Measurements from ENCODE around the gene GALE.
"Not testable (repeated sequence)": the region's sequence is repeated elsewhere in the genome, so short reads cannot be mapped to it uniquely, and the experiment has no call there.

GALE gene

DNA sequence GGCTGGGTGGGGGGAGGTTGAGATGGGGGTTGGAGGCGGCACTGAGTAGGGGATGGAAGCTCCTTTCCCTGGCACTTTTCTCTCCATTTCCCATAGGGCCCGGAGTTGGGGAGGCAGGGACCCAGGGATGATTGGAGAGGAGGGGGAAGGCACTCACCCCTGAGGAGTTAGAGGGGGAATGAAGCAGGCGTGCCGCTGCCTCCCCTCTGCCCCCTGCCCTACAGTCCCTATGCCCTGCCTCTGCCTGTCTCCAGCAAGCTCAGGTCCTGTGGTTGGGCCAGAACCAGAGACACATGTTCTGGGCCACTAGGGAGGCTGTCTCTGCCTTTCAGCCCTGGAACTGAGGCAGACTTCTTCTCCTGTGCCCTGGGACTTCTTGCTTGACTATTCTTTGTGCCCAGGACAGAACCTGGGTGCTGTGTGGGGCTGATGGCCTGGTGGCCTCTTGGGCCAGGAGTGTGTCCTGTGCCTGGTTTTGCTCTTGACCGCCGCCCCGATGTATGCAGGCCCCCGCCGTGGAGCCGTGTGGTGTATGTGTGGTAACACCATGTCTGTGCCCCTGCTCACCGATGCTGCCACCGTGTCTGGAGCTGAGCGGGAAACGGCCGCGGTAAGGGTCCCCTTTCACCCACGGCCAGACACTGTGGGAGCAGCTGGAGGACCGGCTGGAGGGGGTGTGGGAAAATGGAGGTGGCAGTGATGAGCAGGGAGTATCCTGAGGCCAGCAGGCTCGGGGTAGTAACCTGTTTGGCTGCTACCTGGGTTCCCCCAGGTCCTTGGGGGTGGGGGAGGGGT, 8.2 kb downstream of the GALE start:
- no peak for DNase-seq (ENCODE audit: low spot score)

DNA sequence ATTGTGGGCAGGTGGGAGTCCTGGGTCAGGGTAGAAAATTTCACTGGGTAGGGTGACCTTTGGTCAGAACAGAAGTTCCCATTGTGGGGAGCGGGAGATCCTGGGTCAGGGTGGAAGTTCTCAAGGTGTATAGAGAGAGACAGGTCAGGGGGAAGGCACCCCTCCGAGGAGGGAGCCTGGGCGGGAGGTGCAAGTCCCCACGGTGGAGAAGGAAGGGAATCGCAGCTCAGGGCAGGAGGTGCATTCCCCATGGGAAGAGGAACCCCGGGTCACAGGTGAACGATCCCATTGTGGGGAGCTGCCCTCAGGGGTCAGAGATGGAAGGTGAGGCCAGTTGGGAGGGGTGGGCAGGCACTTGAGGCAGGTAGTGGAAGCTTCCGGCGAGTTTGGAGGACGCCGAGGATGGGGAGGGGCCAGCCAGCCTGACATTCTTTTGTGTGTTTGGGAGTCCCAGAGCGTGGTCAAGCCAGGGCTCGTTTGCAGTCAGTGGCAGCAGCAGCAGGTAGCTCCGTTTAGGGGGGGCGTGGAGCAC, 9.0 kb downstream of the GALE start:
- DNase-seq (ENCODE audit: low spot score), result no peak

DNA sequence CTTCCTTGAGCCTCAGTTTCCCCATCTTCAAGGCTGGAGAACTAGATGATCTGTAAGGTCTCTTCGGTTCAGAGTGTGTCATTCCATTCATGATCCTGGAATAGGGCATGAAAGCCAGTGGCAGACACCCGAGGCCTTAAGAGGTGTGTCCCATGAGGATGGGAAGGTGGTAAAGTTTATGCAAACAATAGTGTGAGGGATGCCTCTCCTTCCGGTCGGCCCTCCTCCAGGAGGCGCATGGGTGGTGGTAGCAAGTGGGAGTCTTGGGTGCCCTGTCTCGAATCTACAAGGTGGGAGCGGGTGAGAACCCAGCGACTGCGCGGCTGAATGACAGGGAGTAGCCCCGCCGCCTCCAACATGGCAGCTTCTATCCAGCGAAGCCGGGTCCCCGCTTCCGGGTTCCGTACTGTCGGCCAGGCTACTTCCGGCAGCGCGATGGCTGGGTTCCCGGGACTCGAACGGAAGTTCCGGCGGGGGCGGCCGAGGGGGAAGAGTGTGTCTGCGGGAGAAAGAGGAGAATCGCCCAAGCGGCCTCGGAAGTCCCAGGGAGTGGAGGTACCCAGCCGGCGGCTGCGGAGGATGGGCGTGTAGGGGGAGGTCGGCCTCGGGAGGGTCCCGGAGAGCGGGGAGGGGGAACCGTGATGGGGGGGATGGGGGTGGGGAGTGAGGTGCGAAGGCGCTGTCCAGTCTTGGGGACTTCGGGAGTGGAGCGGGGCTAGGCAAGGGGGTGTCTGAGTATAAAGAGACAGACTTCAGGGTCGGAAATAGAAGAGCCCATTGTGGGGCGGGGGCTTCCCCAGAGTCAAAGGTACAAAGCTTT, 9.6 kb downstream of the GALE start, which contains the start of gene LYPLA2:
Gene LYPLA2 (plus strand): TSS at position 450 of the 820 bp plus-strand sequence. CDS start 1,538 bp downstream, outside the sequence.
- peak; percentile 92 for DNase-seq (ENCODE audit: low spot score)

DNA sequence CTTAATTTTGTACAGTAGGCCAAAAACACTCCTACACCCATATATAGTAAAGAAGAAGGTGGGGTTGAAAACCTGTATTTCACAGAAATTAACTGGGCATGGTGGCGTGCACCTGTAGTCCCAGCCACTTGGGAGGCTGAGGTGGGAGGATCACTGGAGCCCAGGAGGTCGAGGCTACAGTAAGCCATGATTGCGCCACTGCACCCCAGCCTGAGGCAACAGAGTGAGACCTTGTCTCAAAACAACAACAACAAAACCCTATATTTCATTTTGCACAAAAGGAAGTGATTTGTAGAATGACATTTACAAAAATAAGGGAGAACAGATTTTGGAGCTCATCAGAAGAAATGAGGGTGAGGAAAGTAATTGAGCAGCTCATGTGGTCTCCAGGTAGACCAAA, 11.9 kb downstream of the GALE start:
- DNase-seq (ENCODE audit: low spot score), result no peak

DNA sequence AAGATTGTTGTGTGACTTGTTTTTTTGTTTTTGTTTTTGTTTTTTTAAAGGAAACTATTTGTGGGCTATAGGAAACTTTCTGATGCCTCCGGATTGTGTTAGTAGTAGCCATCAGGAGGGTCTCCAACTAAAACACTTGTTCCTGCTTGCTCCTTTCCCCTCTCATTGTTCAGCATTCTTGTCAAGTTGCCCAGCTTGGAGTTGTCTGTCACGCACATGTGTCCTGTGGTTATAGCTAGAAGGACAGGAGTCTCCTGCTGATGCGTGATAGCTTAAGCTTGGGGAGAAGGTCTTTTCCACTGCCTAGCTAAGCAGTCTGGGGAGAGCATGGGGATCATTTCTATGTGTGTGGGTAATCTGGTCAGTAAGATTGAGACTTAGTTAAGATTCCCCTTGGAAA, 12.9 kb downstream of the GALE start:
- DNase-seq (ENCODE audit: low spot score), result no peak

DNA sequence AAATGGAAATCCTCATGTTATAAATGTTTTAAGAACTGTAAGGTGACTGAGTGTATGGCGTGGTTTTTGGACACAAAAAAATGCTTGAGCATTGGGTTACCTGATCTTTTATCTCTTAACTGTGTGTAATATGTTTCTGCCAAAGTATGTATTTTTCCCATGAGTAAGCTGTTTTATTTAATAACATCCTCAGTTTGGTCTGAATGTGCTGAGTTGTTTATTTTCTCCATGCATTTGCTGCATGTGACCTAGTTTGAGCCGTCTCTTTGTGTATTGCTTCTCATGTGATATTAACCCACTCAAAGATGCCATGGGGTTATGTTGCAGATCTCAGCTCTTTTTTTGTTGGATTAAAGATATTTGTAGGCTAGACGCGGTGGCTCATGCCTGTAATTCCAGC, 15.7 kb downstream of the GALE start:
- no peak for DNase-seq (ENCODE audit: low spot score)

DNA sequence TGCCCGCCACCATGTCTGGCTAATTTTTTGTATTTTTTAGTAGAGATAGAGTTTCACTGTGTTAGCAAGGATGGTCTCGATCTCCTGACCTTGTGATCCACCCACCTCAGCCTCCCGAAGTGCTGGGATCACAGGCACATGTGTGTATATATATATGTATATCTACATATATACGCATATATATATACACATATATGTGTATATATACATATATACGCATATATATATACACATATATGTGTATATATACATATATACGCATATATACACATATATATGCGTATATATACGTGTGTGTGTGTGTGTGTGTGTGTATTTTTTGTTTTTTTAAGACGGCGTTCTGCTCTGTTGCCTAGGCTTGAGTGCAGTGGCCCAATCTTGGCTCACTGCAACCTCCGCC, 17.4 kb downstream of the GALE start:
- not testable (repeated sequence) for DNase-seq (ENCODE audit: low spot score)

DNA sequence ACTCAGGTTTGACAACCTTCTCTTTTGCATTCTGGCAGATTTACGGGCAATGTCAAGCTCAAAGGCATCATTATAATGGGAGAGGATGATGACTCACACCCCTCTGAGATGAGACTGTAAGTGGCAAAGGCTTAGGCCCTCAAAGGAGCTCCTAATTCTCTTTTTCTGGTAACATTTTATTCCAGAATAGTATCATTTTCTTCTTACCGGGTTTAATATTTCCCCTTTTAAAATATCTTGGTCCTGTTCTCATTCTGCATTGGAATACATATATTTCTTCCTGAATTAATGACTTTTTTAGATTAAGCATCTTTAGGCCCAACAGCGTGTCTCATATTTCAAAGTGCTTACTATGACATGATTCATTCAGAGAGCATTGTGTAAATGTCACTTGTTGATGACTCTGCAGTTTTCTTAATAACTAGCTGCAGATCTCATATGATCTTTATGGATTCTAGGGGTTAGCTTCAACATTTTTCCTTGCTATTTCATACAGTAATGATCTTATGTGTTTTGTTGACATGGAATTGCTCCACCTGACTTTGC, 20.7 kb downstream of the GALE start:
- DNase-seq (ENCODE audit: low spot score), result no peak

DNA sequence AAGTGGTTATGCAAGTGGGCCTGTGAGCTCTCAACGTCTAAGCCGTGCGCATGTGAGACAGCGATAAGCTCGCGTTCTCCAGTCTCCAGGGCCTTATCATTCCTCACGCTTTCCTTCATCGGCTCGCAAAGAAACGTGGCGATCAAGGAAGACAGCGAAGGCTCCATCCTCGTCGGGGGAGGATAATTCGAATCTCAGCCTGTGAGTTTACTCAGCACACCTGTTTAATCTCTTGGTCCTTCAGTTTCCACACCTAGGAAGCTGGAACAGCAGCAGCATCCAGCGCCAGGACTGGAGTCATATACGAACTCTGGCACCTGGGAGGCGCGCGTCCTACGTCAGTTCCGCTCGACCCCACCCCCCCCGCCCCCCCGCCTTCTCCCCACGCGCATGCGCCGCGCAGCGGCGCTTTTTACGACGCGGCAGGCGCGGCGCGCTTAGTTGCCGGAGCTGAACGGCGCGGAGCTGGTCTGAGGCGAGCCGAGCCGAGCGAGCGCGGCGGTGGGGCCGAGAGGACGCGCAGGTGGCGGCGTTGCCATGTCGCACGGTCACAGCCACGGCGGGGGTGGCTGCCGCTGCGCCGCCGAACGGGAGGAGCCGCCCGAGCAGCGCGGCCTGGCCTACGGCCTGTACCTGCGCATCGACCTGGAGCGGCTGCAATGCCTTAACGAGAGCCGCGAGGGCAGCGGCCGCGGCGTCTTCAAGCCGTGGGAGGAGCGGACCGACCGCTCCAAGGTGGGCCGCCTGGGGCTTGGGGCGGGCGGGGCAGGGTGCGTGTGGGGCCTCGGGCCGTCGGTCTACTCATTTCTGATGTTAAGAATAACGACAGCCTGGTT, 22.4 kb downstream of the GALE start, which contains the start of gene PITHD1:
Gene PITHD1 (plus strand): TSS at position 440 of the 836 bp plus-strand sequence. CDS start 98 bp downstream, at position 538.
- peak; percentile 91 for DNase-seq (ENCODE audit: low spot score)

DNA sequence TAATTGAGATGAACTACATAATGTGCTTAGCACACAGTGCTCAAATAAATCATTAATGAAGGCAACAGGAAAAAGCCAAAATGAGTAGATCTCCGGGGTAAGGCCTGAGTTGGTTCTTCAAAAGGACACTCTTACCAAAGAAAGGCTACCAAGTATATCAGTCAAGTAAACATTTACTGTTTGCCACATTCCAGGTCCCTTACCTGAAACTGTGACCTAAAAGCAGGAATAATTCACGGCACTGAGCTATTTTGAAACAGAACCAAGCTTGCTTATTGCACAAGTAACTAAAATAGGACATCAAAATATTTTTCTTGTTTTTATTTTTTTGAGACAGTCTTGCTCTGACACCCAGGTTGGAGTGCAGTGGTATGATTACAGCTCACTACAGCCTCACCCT, 24.3 kb downstream of the GALE start:
- no peak for DNase-seq (ENCODE audit: low spot score)

DNA sequence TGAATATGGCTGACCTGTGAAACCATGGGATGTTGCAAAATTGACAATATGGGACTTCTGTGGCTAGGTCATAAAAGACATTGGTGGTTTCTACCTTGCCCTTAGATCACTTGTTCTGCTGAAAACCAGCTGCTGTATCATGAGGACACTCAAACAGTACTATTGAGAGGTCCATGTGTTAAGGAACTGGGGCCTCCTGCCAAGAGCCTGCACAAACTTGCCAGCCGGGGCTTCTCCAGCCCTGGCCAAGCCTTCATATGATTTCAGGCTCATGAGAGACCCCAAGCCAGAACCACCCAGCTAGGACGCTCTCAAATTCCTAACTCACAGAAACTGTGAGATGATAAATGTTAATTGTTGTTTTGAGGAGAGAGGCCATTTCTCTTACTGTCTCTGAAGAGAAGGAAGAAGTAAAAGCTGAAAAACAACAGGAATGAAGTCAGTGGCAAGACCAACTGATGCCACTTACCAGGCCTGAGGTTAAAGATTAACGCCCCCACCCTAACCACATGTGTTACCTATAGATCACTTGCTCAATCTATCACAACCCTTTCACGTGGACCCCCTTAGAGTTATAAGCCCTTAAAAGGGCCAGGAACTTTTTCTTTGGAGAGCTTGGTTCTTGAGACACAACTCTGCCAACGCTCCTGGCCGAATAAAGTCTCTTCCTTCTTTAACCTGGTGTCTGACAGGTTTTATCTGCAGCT, 26.2 kb downstream of the GALE start:
- DNase-seq (ENCODE audit: low spot score), result no peak

DNA sequence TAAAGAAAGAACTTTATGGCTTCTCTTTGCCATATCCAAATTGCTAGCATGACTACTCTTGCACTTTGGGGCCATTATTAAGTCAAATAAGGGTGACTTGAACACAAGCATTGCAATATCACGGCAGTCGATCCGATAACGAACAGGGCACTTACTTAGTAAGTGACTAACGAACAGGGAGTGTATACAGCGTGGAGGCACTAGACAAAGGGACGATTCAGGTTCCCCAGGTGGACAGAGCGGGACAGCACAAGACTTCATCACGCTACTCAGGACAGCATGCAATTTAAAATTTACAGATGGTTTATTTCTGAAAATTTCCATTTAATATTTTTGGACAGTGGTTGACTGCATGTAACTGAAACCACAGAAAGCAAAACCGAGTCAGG, 27.7 kb downstream of the GALE start:
- DNase-seq (ENCODE audit: low spot score), result no peak

DNA sequence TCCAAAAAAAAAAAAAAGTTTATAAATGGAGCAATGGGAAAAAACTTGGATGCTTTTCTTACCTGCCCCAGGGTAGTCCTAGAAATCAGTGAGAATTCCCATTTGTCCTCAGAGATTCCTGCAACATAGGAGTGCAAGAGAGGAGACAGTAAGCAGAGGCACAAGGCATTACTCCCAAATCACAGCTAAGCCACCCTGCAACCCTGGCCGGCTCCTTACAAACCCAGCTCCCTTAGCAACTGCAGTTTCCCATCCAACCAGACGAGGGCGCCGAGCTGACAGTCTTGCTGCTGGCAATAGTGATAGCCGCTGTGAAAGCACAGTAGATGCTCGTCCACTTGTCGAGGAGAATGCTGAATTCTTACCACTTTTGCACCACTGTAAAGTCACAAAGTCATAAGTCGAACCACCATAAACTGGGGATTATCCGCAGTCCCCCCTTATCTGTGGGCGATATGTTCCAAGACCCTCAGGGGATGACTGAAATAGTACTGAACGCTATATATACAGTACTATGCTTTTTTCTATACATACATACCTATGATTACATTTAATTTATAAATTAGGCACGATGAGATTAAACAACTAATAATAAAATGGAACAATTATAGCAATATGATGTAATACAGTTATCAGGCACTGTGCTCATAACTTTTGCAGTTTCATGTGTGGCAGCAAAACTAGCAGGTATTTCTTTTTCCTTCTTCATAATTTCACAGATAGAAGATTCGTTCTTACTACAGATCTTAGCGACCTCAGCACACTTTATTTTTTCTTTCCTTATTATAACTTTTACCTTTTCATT, 28.3 kb downstream of the GALE start:
- DNase-seq (ENCODE audit: low spot score), result peak; percentile 91

DNA sequence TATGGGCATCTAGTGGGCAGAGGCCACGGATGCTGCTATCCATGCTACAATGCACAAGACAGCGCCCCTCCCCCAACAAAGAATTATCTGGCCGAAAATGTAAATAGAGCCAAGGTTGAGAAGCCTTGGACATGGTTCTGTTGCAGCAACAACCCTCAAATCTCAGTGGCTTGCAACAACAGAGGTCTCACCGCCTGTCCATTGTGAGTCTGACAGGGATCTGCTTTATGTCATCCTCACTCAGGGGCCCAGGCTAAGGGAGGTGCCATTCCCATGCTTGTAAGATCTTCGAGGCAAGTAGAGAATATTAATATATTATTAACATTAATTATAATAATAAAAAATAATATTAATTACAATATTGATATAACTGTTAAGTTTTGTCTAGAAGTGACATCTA, 31.8 kb downstream of the GALE start:
- no peak for DNase-seq (ENCODE audit: low spot score)

DNA sequence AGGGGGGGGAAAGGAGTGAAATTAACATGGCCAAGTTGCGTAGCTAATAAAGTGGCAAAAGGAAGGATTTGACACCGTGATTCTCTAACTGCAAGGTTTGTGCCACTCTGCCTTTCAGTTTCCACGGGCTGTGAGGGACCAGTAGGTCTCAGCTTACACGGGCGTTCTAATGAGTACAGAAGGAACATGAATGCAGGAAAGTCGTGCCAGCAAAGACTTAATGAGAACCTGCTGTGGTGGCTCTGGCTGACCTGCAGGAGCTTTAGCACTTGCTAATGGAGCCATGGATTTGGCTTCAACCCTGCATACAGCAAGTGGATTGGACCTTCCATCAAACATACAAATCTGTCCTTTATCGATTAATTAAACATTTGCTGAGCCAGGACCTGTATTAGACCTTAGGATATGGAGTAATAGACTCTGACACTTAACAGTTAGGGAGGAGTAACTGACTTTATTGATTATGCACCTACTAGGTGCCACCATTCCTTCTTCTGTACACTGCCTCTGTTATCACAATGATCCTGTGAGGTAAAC, 37.4 kb downstream of the GALE start:
- no peak for DNase-seq (ENCODE audit: low spot score)

DNA sequence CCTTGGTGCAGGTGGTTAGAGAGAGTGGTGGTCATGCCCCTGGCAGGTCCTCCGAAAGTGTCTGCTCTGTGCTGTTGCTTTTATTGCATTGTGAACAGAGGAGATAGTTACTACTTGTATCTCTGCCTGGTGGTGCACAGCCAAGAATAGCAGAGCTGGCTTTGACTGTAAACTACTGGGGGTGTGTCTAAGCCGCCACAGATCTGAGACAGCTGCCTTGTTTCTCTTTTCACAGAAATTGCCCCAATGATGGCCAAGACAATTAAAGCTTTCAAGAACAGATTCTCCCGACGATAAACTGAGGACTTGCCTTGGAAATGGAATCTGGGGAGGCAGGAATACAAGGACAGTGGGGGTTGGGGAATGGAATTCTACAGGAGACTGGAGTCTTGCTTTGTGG, 41.3 kb downstream of the GALE start:
- no peak for DNase-seq (ENCODE audit: low spot score)

DNA sequence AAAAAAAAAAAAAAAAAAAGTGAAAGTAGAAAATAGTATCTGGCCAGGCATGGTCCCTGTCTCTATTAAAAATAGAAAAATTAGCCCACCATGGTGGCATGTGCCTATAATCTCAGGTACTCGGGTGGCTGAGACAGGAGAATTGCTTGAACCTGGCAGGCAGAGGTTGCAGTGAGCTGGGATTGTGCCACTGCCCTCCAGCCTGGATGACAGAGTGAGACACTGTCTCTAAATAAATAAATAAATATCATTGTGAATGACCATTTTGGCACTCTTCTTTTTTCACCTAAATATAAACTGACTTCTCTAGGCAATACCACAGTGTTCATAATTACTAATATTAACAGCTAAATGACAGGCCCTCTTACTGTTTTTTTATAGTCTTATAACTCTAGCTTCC, 42.7 kb downstream of the GALE start:
- DNase-seq (ENCODE audit: low spot score), result no peak

DNA sequence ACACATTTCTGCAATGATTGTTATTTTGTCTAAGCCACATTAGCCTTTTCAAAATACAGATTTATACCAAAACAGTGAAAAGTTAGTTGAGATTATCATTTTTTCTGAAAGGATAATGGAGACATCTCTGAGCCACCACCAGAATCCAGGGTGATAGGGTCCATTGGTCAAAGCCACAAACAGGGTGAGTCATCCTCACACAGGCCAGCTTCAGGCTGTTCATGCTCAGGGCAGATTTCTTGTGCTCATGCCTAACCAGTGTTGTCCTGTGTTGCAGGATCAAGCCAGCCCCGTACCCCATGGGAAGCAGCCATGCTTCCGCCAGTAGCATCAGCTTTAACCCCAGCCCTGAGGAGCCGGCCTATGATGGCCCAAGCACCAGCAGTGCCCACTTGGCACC, 43.9 kb downstream of the GALE start:
- no peak for DNase-seq (ENCODE audit: low spot score)

DNA sequence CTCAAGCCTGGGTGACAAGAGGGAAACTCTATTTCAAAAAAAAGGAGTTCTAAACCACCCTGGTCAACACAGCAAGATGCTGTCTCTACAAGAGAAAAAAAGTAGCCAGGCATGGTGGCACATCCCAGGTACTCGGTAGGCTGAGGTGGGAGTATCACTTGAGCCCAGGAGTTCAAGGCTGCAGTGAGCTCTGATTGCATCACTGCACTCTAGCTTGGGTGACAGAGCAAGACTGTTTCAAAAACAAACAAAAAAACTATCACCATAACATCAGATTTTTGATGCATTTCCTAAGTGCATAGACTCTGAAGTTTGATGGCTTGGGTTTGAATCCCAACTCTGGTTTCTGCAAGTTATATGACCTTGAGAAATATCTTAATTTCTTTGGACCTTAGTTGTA, 47.6 kb downstream of the GALE start:
- DNase-seq (ENCODE audit: low spot score), result no peak

DNA sequence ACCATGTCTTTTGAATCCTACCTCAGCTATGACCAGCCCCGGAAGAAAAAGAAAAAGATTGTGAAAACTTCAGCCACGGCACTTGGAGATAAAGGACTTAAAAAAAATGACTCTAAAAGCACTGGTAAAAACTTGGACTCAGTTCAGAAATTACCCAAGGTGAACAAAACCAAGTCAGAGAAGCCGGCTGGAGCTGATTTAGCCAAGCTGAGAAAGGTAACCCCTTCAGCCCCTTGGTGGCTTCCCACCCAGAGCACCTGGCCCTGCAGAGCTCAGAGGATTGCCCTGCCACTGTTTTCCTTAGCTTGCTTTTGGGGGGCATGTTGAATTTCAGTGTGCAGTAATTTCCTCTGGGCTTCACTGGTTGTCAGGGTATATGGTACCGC, 48.7 kb downstream of the GALE start:
- no peak for DNase-seq (ENCODE audit: low spot score)

All from ecto neural progenitor cell (in vitro differentiated cells).